Activated CD4-positive, alpha-beta T cell treated with anti-CD3 and anti-CD28 coated beads for 1 hour (primary cell): ENCODE results near the gene GPR132.
"Not testable (repeated sequence)": the region's sequence is repeated elsewhere in the genome, so short reads cannot be mapped to it uniquely, and the experiment has no call there.

Source experiments
- DNase-seq: peaks from one replicate; pipeline ENCODE4 v3.0.0-alpha.2; 2020

The GPR132 gene

DNA sequence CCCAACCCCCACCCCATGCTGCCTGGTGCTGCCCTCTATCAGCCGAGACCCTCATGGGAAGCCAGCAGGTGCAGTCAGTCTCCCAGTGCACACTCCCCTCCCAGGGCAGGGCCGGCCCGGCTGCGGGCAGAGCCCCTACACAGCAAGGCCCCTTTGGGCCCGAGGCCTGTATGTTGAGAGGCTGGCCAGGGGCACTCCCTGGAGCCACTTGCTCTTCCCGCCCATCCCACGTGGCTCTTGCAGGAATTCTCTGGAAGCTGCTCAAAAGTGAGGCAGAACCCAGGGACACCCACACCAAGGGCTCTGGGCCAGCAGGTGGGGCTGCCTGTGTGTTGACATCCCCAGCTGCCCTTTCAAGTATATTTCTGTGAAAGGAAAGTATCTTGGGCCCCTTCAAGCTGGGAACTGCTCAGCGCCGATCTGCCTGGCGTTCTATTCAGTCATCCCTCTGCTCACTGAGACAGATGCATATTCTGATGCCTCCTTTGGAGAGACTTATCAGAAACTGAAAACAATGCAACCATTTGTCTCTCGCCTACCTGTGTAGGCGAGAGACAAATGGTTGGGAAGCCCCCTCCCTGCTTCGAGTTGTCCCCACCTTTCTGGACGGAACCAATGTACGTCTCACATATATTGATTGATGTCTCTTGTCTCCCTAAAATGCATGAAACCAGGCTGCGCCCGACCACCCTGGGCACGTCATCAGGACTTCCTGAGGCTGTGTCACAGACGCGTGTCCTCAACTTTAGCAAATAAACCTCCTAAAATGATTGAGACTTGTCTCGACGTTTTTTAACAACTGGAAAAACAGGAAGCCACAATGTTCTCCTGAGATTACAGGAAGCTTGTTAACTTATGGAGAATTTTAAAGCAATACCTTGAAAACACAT lies 6.0 kb downstream of the GPR132 start:
- no peak for DNase-seq

DNA sequence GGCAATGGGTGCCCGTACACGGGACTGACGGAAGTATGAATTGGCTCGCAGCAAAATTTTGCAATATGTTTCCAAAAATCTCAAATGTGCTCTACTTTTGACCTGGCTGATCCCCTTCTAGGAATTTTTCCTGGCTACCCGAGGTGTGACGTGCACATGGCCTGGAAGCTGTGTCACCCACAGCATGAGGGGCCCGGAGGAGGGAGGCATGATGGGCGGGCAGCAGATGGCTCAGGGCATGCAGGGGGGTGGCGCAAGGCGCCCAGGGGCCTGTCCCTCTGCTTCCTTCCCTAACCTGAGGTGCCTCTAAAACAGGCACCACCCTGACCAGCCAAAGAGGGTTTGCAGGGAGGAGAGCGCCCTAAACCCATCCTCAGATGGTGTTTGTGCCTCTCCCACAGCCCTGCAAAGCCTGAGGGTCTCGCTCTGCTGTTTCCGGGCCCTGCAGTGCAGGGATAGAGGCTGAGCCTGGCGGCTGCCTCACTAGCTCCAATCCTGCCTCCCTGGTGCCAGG lies 6.7 kb downstream of the GPR132 start:
- DNase-seq: no peak

DNA sequence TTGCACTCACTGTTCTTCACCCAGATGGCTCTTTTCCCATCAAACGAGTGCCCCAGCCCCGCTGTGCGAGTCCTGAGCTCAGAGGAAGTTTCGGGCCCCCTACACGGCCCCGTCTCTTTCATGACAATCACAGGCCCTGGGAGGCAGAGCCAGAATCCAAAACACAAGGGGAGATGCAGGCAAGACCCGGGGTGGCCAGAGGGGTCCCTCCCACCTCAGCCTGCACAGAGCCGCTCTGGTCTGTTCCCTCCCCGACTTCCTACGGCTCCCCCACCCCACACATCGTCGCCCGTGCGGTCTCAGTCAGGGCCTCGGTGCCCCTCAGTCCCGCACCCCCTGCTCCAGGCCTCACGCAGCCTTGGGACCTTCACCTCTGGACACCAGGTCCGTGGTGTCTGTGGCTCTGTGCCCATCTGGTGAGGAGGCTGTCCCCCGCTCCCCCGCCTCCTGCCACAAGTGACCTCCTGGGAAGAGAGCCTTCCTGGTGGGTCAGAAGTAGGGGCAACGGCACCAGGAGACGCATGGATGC lies 8.9 kb downstream of the GPR132 start:
- no peak for DNase-seq

DNA sequence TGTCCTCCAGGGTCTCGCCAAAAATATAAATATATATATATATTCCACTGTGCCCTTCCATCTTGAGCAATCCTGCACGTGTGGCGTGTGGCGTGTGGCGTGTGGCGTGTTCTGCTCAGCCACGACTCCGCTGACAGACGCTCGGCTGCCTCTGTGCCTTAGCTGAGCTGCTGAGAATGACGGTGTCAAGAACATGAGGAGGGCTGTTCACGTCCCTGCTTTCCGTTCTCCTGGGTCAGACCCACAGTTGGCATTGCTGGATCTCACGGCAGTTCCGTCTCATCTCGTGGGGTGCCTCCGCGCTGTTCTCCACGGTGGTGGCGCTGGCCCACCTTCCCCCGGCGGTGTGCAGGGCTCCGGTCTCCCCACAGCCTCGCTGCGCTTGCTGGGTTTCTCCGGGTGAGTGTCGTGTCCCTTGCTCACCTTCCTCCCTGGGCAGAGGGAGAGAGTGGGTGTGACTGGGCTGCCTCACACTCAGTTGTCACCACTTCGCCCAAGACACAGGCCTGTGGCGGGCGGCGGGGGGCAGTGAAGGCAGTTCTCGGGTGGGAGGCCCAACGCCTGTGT lies 9.4 kb downstream of the GPR132 start:
- no peak for DNase-seq

DNA sequence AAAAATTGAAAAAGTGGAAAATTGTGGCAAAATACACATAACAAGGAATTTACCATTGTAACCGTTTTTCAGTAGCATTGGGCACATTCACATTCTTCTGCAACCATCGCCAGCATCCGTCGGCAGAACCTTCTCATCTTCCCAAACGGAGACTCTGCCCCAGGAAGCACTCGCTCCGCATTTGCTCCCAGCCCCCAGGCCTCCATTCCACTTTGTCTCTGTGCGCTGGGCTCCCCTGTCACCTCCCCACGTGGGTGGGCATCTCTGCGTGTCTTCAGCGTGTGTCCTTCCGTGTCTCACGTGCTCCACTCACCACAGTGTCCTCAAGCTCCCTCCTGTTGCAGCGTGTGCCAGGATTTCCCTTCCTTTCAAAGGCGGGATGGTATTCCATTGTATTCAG lies 9.9 kb downstream of the GPR132 start:
- DNase-seq: no peak

DNA sequence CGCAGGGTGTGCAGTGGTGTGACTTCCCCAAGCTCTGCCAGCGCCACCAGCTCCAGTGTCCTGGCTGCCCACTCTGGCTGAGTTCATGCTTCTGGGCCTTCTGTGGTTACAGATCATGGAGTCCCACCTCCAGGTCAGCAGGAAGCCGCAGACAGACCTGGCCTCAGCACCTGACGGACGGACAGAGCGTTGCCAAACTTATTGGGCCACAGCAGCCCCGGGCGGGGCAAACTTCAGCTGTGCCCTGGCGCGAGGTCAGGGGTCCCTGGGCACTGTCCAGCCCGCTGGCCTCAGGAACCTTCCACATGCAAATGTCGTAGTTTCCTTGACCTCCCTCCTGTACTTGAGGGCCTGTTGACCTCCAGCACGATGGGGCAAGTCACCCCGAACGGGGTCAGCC lies 11.2 kb downstream of the GPR132 start:
- no peak for DNase-seq

DNA sequence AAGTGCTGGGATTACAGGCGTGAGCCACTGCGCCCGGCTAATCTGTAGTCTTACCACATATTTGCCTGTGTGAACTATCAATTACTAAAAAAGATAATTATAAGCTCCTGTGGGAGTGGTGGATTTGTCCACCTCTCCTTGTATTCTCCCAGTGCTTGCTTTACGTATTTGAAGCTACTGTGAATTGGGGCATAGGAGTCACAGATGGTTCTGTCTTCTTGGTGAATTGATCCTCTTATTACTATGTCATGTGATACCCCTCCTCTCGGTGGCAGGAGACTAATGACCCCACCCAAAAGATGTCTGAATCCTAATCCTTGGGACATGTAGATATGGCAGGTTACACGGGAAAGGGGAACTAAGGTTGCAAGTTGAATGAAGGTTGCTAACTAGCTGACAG lies 11.8 kb downstream of the GPR132 start:
- DNase-seq: no peak

DNA sequence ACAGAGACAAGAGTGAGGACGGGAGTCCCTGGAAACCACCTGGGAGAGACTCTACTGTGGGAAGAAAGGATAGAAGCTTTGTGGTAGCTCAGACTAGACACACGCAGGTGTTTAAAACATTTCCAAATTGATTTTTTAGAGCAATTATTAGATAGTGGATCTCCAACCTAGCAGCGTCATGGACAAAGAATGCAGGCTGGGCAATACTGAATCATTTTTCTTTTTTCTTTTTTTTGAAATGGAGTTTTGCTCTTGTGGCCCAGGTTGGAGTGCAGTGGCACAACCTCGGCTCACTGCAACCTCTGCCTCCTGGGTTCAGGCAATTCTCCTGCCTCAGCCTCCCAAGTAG lies 13.1 kb downstream of the GPR132 start:
- DNase-seq: no peak

DNA sequence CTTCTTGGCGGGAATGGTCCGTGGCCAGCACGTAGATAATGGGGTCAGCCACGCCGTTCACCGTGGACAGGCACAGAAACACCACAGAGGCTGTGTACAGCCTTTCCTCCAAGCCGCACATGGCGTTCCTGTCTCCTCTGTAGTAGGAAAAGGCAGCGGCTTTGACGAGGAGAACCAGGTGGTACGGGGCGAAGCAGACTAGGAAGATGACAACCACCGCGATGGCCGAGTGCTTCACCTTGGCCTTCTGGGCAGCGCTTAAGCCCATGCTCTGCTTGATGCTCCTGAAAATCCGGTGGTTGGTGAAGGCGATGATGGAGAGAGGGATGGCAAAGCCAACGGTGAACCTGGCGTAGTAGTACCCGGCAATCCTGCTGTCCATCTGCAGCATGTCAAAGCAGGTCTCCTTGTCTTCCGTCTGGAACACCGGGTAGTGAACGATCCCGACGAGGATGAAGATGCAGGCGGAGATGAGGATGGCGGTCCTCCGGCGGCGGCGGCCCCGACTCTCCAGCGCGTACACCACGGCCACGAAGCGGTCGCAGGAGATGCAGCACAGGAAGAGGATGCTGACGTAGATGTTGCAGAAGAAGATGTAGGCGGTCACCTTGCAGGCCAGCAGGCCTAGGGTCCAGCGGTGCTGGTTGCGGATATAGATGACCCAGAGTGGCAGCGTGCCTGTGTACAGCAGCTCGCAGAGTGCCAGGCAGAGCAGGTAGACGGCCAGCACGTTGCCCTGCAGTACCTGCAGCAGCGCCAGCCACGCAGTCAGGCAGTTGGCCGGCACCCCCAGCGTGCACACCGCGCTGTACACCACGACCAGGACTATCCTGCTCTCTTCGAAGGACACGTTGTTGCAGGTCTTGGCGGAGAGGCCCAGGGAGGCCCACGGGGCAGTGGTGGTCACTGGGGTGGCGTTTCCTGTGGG lies 13.8 kb downstream of the GPR132 start:
- no peak for DNase-seq

DNA sequence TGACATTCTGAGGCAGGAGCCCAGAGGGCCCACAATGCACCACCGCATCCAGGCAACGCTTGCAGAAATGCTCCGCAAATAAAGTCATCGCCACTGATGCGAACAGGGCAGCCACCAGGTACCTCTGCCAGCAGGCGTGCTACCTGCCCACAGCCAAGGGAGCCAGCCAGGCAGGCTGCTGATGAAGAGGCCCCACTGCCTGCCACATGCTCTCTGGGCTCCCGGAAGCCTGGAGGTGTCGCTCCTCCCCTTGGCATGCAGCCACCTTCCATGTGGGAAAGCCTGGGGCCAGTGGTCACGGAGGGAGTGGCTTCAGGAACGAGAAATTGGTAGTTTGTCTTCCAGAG lies 14.7 kb downstream of the GPR132 start:
- DNase-seq: no peak

DNA sequence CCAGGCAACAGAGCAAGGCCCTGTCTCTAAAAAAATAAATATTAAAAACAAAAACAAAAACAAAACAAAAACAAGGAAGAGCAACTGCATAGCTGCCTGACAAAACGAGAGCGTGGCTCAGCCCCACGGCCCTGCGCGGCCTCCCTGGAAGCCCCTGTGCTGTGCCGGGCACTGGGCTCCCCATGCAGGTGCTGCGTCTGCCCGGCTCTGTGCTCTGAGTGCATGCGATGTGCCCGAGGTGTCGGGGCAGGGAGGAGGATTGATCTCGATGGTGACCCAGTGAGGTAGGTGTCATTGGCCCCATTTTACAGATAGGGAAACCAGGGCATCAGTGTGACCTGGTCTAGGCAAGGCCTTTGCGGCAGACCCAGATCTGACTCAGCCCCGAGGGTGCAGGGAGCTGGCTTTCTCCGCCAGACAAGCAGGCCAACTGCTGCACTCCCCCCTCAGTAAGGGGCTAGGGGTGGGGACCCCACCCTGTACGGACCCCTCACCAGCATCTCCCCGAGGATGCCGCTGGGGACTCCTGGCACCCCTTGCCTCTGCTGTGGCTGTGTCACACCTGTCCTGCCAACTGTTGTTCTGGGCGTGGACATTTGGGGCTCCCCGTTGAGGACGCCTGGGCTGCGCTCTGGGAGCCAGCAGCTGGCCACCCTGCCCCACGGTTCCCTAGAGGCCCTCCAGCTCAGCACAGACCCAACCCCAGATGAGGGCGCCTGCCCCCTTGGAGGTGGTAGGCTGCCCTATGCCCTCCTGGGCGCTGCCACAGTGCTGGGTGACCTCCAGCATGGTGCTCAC lies 15.3 kb downstream of the GPR132 start:
- DNase-seq: no peak

DNA sequence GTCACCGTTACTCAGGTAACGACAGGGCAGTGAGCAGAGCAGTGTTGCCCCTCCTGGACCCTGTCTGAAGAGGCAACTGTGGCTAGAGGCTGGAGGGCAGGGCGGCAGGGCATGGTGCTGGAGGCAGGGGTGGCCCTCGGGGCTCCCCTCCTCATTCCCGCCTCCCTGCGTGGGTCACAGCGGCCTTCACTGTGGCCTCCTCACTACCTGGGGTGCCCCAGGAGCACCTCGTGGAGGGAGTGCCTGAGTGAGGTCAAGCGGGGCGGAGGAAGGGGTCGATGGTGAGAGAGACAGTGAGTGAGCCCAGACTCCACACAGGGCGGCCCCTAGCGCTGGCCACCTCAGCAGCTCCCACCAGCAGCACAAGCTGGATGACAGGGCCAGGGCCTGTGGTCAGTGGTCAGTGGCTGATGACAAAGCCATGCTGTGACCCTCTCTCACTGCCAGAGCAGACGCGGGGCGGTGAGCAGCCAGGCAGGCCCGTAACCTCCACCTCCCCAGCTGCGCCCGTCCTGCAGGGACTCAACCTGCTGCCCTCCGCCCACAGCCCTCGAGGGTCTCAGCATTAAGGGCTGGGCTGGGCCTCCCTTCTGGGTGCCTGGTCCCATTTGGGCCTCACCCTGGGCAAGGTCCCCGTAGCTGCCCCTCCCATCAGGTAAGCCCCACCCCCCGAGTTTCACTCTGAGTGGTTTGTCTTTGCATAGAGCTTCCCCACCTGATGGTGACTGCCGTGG lies 17.8 kb downstream of the GPR132 start:
- no peak for DNase-seq

DNA sequence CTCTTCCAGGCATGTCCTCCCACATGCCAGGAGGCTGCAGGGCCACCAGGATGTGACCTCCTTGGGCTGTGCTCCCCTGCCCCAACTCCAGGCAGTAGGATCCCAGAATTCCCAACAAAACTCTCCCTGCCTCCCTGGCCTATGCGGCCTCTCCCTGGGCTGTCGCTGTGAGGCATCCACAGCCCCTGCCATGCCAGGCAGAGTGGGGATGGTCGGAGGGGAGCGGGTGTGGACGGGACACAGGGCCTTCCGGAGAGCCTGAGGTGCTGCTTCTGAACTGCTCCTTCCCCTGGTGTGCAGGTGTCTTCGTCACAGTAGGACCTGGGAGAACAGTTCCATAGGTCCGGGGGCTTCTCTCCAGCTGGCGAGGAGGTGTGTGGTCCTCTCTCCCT lies 18.3 kb downstream of the GPR132 start:
- DNase-seq: no peak

DNA sequence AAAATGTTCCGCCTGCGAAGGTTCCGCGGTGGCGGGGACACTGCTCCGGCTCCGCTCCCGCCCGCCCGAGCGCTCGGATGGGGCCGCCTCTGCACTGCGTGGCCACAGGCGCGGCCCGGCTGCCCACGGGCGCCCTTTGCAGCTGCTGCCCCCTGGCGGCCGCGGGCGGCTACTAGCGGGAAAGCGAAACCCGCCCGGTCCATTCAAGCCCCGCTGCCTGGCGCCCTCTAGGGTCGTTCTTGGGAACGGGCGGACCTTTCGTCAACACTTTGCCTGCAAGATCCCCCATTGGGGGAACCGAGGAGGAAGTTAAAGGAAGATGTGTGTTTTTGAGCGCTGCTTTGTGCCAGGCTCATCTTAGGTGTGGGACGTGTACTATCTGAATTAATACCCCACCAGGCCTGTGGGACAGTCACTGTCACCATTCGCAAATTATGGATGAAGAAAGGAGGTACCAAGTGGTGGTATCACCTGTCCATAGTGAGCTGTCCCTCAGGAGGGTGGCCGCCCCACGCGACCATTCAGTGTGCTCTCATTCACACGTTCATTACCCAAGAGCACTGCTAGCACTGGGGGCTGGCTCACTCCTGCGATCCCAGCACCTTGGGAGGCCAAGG lies 19.4 kb downstream of the GPR132 start:
- peak; percentile 90 for DNase-seq

DNA sequence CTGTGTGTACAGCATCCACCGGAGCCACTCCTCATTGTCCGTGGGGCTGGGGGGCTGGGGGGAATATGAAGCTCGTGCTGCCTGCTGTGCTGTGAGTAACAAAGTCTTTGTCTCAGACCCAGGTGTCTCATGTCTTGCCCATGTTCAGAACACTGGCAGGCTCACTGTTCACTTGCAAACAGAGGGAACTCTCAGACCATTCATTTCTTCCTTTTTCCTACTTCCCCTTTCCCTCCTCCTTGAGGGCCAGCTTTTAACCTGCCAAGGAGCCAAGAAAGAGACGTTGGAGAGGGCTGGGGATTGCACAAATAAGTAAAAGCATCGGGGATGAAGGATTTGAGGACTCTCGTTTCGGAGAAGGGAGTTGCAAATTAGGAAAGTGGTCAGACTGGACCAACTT lies 21.6 kb downstream of the GPR132 start:
- no peak for DNase-seq

DNA sequence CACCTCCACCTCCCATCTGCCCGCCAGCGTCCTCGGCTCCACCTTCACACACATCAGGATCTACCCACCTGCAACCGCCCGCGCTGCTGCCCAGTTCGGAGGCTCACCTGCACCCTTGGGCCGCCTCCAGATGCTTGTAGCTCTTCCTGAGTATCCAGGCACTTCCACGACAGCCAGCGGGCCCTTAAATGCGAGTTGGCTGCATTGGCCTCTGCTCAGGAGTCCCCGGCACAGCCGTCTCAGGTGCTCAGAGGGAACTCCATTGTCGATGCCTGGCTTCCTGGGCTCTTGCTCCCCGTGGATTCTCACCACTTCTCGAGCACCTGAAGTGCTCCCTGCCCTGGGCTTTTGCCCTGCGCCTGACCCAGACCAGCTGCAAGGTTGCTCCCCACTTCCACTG lies 22.4 kb downstream of the GPR132 start:
- no peak for DNase-seq

DNA sequence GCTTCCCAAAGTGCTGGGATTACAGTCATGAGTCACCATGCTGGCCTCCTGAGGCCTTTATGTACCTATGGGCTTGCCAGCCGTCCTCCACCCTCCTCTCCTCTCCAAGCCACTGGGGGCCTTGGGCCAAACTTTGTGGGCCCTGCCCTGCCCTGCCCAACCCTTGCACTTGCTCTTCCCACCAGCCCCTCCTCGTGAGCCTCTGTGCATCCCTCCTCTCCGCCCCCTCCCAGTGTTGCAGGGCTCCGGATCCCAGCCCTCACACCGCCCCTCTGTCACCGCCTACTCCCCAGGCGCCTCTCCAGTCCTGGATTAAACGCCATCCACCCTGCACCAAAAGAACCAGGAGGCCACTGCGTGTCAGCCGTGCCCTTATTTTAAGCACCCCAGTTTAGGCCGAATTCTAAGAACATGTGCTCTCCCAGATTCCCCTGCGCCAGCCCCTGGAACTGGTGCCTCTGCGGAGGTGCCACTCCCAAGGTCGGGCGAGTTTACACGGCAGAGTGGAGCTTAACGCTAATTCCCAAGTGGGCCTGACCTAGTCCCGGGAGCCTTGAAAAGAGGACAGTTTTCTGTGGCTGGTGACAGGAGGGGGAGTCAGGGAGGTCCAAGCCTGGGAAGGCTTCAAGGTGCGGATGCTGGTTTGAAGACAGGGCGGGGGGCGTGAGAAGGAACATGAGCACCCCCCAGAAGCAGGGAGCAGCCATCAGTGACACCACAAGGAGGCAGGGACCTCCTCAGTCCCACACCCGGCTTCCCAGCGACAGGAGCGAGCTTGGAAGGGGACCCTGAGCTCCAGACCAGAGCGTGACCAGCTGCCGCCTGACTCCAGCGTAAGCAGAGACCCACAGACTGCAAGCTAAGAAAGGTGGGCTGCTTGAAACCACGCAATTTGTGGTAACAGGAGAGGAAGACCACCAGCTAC lies 23.1 kb downstream of the GPR132 start:
- no peak for DNase-seq

DNA sequence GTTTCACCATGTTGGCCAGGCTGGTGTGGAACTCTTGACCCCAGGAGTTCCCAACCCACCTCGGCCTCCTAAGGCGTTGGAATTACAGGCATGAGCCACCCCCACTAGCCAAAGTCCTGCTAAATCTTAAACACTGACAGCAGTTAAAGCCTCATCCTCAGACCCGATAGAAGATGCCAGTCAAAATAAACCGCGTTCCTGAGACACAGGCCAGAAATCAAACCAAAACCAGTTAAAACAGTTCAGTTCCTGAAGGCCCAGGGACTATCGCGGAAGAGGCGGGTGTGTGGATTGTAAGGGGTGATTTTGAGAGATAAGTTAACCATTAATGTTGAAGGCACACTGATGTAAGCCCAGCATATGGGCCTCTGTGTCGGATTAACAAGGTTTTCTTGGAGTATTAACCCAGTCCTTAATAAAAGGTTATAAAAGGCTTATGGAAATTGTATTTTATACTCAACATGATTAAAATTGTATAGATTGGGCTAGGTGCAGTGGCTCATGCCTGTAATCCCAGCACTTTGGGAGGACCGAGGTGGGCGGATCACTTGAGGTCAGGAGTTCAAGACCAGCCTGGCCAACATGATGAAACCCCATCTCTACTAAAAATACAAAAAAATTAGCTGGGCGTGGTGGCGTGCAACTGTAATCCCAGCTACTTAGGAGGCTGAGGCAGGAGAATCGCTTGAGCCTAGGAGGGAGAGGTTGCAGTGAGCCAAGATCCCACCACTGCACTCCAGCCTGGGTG lies 25.6 kb downstream of the GPR132 start:
- no peak for DNase-seq

DNA sequence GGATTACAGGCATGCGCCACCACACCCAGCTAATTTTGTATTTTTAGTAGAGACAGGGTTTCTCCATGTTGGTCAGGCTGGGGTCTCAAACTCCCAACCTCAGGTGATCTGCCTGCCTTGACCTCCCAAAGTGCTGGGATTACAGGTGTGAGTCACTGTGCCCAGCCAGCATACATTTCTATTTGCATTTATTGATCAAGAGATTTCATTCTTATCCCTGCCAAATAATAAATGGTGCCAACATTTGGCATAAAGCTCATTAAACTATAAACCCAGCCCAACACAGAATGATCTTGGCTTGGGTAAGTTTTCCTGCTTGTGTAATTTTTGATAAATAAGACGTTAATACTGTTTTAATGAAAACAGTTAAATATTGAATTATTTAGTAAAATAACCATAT lies 29.6 kb downstream of the GPR132 start:
- DNase-seq: not testable (repeated sequence)
